WTC11 (cell line): Measurements from ENCODE around the gene ARL15.
"Not testable (repeated sequence)": the region's sequence is repeated elsewhere in the genome, so short reads cannot be mapped to it uniquely, and the experiment has no call there.

Experiments used
- ATF6 ChIP-seq: sonication (generic); formaldehyde crosslinking; IDR thresholded peaks from 2 replicates; pipeline ENCODE4 v1.8.1; 2023; ENCODE audit warnings: mild to moderate bottlenecking, missing genetic modification reagents
- CREB1 ChIP-seq: sonication (generic); formaldehyde crosslinking; IDR thresholded peaks from 2 replicates; pipeline ENCODE4 v1.8.0; 2023; ENCODE audit warnings: mild to moderate bottlenecking, missing genetic modification reagents
- CTCF ChIP-seq: fragments of 200-600 bp; IDR thresholded peaks from 2 replicates; pipeline ENCODE4 v1.8.0; 2022; ENCODE audit warnings: antibody characterized with exemption
- HMGXB4 ChIP-seq: sonication (generic); formaldehyde crosslinking; IDR thresholded peaks from 2 replicates; pipeline ENCODE4 v1.8.1; 2023; ENCODE audit warnings: mild to moderate bottlenecking, moderate library complexity, missing genetic modification reagents
- JUN ChIP-seq: sonication (generic); formaldehyde crosslinking; IDR thresholded peaks from 2 replicates; pipeline ENCODE4 v1.8.0; 2023; ENCODE audit warnings: mild to moderate bottlenecking, missing genetic modification reagents
- NFE2L1 ChIP-seq: sonication (generic); formaldehyde crosslinking; IDR thresholded peaks from 2 replicates; pipeline ENCODE4 v1.8.1; 2023; ENCODE audit warnings: missing genetic modification reagents
- NFYB ChIP-seq: sonication (generic); formaldehyde crosslinking; conservative IDR thresholded peaks from 2 replicates; pipeline ENCODE4 v1.8.0; 2022; ENCODE audit warnings: low read depth, missing genetic modification reagents
- TCF7 ChIP-seq: sonication (generic); formaldehyde crosslinking; IDR thresholded peaks from 2 replicates; pipeline ENCODE4 v1.8.0; 2022; ENCODE audit warnings: mild to moderate bottlenecking, low read depth, missing genetic modification reagents, moderate library complexity
- ZNF317 ChIP-seq: sonication (generic); formaldehyde crosslinking; IDR thresholded peaks from 2 replicates; pipeline ENCODE4 v1.8.1; 2023; ENCODE audit warnings: low read depth, mild to moderate bottlenecking, moderate library complexity, missing genetic modification reagents, borderline replicate concordance
- TF ChIP-seq, protein P1 (sequence below): fragments of 250-450 bp; sonication (Bioruptor Pico); IDR thresholded peaks from 2 replicates; pipeline ENCODE4 v1.8.0; 2021; ENCODE audit warnings: mild to moderate bottlenecking

DNA sequence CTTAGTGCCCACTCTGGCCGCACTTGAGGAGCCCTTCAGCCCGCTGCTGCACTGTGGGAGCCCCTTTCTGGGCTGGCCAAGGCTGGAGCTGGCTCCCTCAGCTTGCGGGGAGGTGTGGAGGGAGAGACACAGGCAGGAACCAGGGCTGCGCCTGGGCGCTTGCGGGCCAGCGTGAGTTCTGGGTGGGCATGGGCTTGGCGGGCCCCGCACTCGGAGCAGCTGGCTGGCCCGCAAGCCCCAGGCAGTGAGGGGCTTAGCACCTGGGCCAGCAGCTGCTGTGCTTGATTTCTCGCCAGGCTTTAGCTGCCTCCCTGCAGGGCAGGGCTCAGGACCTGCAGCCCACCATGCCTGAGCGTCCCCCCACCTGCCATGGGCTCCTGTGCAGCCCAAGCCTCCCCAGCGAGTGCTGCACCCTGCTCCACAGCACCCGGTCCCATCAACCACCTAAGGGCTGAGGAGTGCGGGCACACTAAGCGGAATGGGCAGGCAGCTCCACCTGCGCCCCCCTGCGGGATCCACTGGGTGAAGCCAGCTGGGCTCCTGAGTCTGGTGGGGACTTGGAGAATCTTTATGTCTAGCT, 473.4 kb downstream of the ARL15 start:
- TF ChIP-seq HMGXB4 (CRISPR knock-in tag); ATF6 (CRISPR knock-in tag); JUN (CRISPR knock-in tag); CTCF; TCF7 (CRISPR knock-in tag); NFYB (CRISPR knock-in tag); NFE2L1 (CRISPR knock-in tag); CREB1; ZNF317 (CRISPR knock-in tag): not testable (repeated sequence)
- TF ChIP-seq, protein P1, sequence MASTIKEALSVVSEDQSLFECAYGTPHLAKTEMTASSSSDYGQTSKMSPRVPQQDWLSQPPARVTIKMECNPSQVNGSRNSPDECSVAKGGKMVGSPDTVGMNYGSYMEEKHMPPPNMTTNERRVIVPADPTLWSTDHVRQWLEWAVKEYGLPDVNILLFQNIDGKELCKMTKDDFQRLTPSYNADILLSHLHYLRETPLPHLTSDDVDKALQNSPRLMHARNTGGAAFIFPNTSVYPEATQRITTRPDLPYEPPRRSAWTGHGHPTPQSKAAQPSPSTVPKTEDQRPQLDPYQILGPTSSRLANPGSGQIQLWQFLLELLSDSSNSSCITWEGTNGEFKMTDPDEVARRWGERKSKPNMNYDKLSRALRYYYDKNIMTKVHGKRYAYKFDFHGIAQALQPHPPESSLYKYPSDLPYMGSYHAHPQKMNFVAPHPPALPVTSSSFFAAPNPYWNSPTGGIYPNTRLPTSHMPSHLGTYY: not testable (repeated sequence)
